ENCODE measurements around the gene B4GALT6. TPM values are rescaled to one million over a fixed set of nuclear protein-coding genes. Genes with fewer than 3 reads are reported as not detected.

Gene B4GALT6
- total and polyA plus RNA-seq, 2 of the 8 experiments (the other 6 are each of a cell fraction or from before 2014, with no cell fraction given), result 6.3 to 41.5 TPM

GRCh38 chr18:31645411-31645810 is 39.0 kb downstream of the B4GALT6 start:
- H3K79me1 ChIP-seq (ENCODE audit: low read depth, low read length), result peaks cover 4% of the 10 kb centered on the region
- no peak overlapping the region for H2BK5ac ChIP-seq (ENCODE audit: low read depth, low read length)
- no peak overlapping the region for H2BK12ac ChIP-seq (ENCODE audit: low read depth, low read length)
- 0 out of 4 replicates have a peak, but pooled peaks cover 0 to 6% of the 10 kb centered on the region in 2 experiments for H3K79me2 ChIP-seq (ENCODE audit: control insufficient read depth in 1 of 2, insufficient read depth in 2 of 2, low read length in 2 of 2)
- H4K5ac ChIP-seq (ENCODE audit: insufficient read length, low read depth, low read length), result no peak overlapping the region
- 88% methylated on average over 4 of the region's 4 CpGs; no CpG with 5 or more reads in 1 of the 2 experiments for WGBS, 2 experiments (ENCODE audit: extremely low coverage in 1 of 2, insufficient coverage in 1 of 2, insufficient read length in 1 of 2, insufficient replicate concordance in 2 of 2, low coverage in 1 of 2, low lambda C conversion rate in 2 of 2, missing lambda C conversion rate in 1 of 2)
- no peaks in the 10 kb centered on the region for H3K23me2 ChIP-seq (ENCODE audit: low read depth, low read length)
- H3K4me1 ChIP-seq (replicated peaks in 1 of 4; ENCODE audit: control insufficient read depth in 3 of 4, insufficient read depth in 4 of 4, low read length in 3 of 4), result peaks cover 0 to 15% (median 3%) of the 10 kb centered on the region in 4 experiments; a peak in 4 of 7 replicates
- no peak overlapping the region for H3K4me3 ChIP-seq (ENCODE audit: extremely low read depth in 1 of 4, insufficient read depth in 2 of 4, low read depth in 3 of 4, low read length in 4 of 4)
- H3K9me3 ChIP-seq (ENCODE audit: insufficient read depth in 2 of 2, low read depth in 1 of 2, low read length in 1 of 2), result no peaks in the 10 kb centered on the region
- no peak overlapping the region for H3K4ac ChIP-seq (replicated peaks; ENCODE audit: insufficient read length, low read depth, low read length)
- H4K91ac ChIP-seq (replicated peaks; ENCODE audit: insufficient read length, low read length), result no peak overlapping the region
- H3K18ac ChIP-seq (ENCODE audit: extremely low read depth, low read length), result no peak overlapping the region
- ChIA-PET CTCF (ENCODE audit: partially characterized antibody) (interaction anchor here (0.8 to 1.9 kb wide), 6 partner anchors 13 to 82 kb away, joined by 3 to 9 read pairs (median 5); no protein-coding TSS in a partner anchor), POLR2A (ENCODE audit: partially characterized antibody) (no interaction called here)
- FAIRE-seq, result no peak
- H3K36me3 ChIP-seq (ENCODE audit: control insufficient read depth in 2 of 4, insufficient read depth in 4 of 4, low read length in 3 of 4), result peaks cover 0 to 2% (median 0%) of the 10 kb centered on the region in 4 experiments; a peak in 1 of 8 replicates
- no peak overlapping the region for H3K14ac ChIP-seq (ENCODE audit: insufficient read length)
- H3K27ac ChIP-seq (ENCODE audit: low read depth, low read length), result no peak overlapping the region
- H3K56ac ChIP-seq (replicated peaks; ENCODE audit: insufficient read length, low read depth, low read length), result no peak overlapping the region
- H2BK20ac ChIP-seq (ENCODE audit: low read length), result no peak overlapping the region
- peaks cover 0 to 2% of the 10 kb centered on the region in 2 experiments for H4K20me1 ChIP-seq (replicated peaks in 1 of 2; ENCODE audit: control insufficient read depth in 1 of 2, insufficient read depth in 2 of 2, low read length in 2 of 2)
- no peak overlapping the region for H2AK5ac ChIP-seq (ENCODE audit: low read depth, low read length)
- H3K9ac ChIP-seq (replicated peaks in 1 of 4; ENCODE audit: extremely low read depth in 1 of 4, low read depth in 3 of 4, low read length in 3 of 4), result no peak overlapping the region
- H2BK15ac ChIP-seq (ENCODE audit: low read length), result no peak overlapping the region
- DNase-seq (ENCODE audit: low read depth in 1 of 2, low spot score in 2 of 2), result no peak
- no peak overlapping the region for H3K4me2 ChIP-seq (ENCODE audit: insufficient read depth in 1 of 2, low read depth in 2 of 2, low read length in 2 of 2)
- no peak overlapping the region for H2AFZ ChIP-seq (ENCODE audit: low read length)
- H2BK120ac ChIP-seq (replicated peaks; ENCODE audit: low read depth, low read length), result no peak overlapping the region
- H3K23ac ChIP-seq (ENCODE audit: insufficient read length), result no peak overlapping the region
- no peaks in the 10 kb centered on the region for H3K27me3 ChIP-seq (replicated peaks in 1 of 4; ENCODE audit: control insufficient read depth in 3 of 4, extremely low read depth in 1 of 4, insufficient read depth in 3 of 4, low read length in 3 of 4)
- no peak overlapping the region for H4K8ac ChIP-seq (ENCODE audit: extremely low read depth, insufficient read depth, low read length)
- TF ChIP-seq RAD21 (IDR thresholded peaks at IDR 0.05 in 1 of 2, conservative IDR thresholded peaks at IDR 0.05 in 1 of 2; ENCODE audit: low read depth in 2 of 2, low read length in 2 of 2), result no peak
- TF ChIP-seq BRCA1 (IDR thresholded peaks at IDR 0.05; ENCODE audit: low read depth, low read length), result no peak
- TF ChIP-seq EGR1 (IDR thresholded peaks at IDR 0.05; ENCODE audit: borderline replicate concordance, low read depth, low read length), result no peak
- TF ChIP-seq KDM4A (IDR thresholded peaks at IDR 0.05; ENCODE audit: low read depth, low read length, severe bottlenecking), result no peak
- TF ChIP-seq TEAD4 (IDR thresholded peaks at IDR 0.05; ENCODE audit: low read depth, low read length), result no peak
- no peak for TF ChIP-seq YY1 (IDR thresholded peaks at IDR 0.05; ENCODE audit: low read depth, low read length)
- TF ChIP-seq SAP30 (IDR thresholded peaks at IDR 0.05; ENCODE audit: insufficient read depth, insufficient replicate concordance, low read length), result no peak
- no peak for TF ChIP-seq FOSL1 (IDR thresholded peaks at IDR 0.05; ENCODE audit: insufficient read depth, low read depth, low read length)
- TF ChIP-seq USF2 (IDR thresholded peaks at IDR 0.05; ENCODE audit: low read length), result no peak
- TF ChIP-seq GABPA (IDR thresholded peaks at IDR 0.05; ENCODE audit: borderline replicate concordance, insufficient read depth, low read length), result no peak
- TF ChIP-seq TBP (IDR thresholded peaks at IDR 0.05; ENCODE audit: low read depth, low read length), result no peak
- TF ChIP-seq SIRT6 (IDR thresholded peaks at IDR 0.05; ENCODE audit: low read length), result no peak
- no peak for TF ChIP-seq EP300 (IDR thresholded peaks at IDR 0.05; ENCODE audit: borderline replicate concordance in 1 of 2, low read depth in 2 of 2, low read length in 2 of 2)

All from H1 (cell line).